ENCODE measurements around the gene NCOA6.

GRCh38 chr20:34675993-34676641 lies 149.3 kb downstream of the NCOA6 start:
- no peak for TF ChIP-seq GATA2 (IDR thresholded peaks at IDR 0.05; ENCODE audit: low read depth, low read length)
- TF ChIP-seq GATA3 (IDR thresholded peaks at IDR 0.05; ENCODE audit: low read depth, low read length), result no peak
